Right lobe of liver (tissue), 4 donors: ENCODE measurements around the gene MMP25.

ENCODE experiments used
- CTCF ChIP-seq, 4 donors: fragments of 200-600 bp in 3 of 4; fragments of 450-650 bp in 1 of 4; IDR thresholded peaks; one replicate each; pipeline versions ENCODE4 v1.5.1 to v1.8.0; 2016 to 2022; ENCODE audit warnings: antibody characterized with exemption in 4 of 4, mild to moderate bottlenecking in 2 of 4
- POLR2A ChIP-seq: fragments of 450-650 bp; IDR thresholded peaks from one replicate; pipeline ENCODE4 v1.6.1; 2017; ENCODE audit warnings: antibody characterized with exemption, mild to moderate bottlenecking
- donor health status: DM: no; HTN: no; CAD: no.
- donor health status: DM: no; HTN: no; CAD: no.
- donor health status: DM: no; HTN: yes; CAD: no.

- no peak for TF ChIP-seq POLR2A
- no peak for TF ChIP-seq CTCF (IDR thresholded peaks at IDR 0.05)
Observed at GRCh38 chr16:3073448-3073847, 27.1 kb downstream of the MMP25 start.
